ENCODE measurements around the gene LGR4.

LGR4 gene

GRCh38 chr11:27485930-27486773, 13.6 kb upstream of the LGR4 start:
- no peak for DNase-seq

DNA sequence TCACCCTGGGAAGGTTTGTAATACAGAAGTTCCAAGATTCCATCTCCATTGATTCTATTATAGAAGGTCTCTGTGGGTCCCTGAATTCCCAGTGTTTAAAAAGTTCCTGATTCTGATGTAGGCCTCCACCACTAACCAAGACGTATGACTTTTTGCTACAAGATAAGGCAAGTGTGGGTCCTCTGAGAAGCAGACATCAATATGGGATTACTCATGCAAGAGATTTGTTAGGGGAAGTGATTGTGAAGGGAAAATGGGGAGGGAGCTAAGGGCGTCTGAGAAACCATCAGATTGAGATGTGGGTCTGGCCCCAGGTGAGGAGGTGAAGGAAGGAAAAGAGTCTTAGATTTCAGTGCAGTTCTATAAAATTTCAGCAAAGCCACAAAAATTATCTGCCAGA, 10.2 kb upstream of the LGR4 start:
- no peak for DNase-seq

GRCh38 chr11:27481992-27482391, 9.4 kb upstream of the LGR4 start:
- no peak for DNase-seq

DNA sequence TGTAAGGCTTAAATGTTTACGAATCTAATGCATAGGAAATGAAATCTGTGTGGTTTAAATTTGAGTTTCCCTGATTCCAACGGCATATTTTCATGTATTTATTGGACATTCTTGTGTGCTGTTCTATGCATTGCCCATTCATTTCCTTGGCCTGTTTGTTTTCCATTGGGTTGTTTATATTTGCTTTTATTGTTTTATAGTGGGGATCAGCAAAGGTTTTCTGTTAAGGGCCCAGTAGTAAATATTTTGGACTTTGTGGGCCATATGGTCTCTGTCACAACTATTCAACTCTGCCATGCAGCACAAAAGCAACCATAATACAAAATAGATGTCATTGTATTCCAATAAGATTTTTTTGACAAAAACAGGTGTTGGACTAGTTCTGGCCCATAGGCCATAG, 5.2 kb upstream of the LGR4 start:
- no peak for DNase-seq

- DNase-seq = no peak
Measured at GRCh38 chr11:27477243-27477642, 4.7 kb upstream of the LGR4 start.

- DNase-seq = no peak
Measured at GRCh38 chr11:27475622-27476021, 3.0 kb upstream of the LGR4 start.

- no peak for DNase-seq
Measured at GRCh38 chr11:27473017-27473406, 422 bp upstream of the LGR4 start.

DNA sequence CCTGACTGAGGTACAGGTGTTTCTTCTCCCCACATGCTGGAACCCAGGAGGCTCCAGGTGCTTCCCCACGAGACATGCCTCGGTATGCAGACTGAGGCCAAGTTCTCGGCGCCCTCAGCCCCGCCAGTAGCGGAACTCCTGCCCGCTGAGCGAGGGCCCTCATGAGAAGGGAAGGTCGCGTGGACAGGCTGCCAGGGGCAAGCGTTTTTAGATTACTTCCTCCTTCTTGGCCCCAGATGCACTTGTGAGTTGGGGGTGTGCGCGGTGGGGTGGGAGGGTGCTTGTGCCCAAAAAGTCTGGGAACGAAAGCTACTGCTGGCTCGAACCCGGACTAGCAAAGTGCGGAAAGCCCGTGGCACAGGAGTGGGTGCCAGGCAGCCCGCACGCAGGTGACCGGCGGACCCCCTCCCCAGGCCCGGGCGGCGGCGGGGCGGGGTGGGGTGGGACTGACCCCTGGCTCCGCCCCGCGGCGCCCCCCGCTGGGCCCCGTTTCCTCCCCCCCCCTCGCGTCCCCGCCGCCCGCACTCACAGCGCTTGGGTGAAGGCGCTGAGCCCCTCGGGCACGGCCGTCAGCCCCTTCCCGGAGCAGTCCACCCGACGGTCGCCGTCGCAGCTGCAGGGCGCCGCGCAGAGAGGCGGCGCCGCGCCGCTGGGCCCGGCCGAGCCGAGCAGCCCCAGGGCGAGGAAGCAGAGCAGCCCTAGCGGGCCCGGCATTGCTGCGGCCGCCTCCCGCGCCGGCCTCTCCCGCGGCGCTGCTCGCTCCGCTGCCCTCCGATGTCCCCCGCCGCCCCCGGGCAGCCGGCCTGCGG, 797 bp downstream of the LGR4 start:
- DNase-seq = peak; percentile 68

DNA sequence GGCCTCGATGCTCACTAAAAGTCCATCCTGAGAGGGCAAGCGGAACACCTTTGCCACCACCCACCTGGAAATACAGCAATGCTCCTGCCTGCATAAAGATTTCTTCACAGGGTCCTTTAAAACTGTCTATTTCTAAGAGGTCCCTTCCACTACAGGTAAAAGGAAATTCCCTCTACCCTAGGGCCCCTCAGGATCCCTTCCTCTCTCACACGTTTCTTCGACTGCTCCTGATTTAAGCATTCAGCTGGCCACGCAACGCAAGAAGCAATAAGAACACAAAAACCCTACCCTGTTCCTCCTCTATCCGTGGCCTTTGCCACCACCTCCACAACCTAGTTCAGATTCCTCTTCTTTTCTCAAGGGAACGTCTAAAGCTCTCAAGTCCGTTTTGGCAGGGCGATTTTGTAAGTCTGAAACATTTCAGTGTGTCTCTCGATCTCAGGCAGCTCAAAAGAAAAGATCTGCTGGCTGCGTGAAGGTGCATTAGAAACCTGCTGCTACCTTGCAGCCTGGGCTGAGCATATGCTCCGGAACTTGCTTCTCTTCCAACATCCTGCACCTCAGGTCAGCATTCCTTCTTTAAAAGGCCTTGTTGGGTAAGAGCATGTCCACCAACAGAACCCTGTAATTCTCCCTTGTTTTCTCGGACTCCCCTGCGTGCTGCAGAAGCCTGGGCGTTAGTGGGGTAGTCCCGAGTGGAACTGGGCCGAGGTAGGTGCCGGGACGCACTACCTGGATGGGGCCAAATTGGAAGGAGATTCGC, 1.6 kb downstream of the LGR4 start:
- DNase-seq = no peak

- no peak for DNase-seq
Measured at GRCh38 chr11:27470166-27470565, 2.4 kb downstream of the LGR4 start.

- DNase-seq = no peak
Measured at GRCh38 chr11:27468995-27469695, 3.4 kb downstream of the LGR4 start.

GRCh38 chr11:27468209-27468994, 4.2 kb downstream of the LGR4 start:
- no peak for DNase-seq

DNA sequence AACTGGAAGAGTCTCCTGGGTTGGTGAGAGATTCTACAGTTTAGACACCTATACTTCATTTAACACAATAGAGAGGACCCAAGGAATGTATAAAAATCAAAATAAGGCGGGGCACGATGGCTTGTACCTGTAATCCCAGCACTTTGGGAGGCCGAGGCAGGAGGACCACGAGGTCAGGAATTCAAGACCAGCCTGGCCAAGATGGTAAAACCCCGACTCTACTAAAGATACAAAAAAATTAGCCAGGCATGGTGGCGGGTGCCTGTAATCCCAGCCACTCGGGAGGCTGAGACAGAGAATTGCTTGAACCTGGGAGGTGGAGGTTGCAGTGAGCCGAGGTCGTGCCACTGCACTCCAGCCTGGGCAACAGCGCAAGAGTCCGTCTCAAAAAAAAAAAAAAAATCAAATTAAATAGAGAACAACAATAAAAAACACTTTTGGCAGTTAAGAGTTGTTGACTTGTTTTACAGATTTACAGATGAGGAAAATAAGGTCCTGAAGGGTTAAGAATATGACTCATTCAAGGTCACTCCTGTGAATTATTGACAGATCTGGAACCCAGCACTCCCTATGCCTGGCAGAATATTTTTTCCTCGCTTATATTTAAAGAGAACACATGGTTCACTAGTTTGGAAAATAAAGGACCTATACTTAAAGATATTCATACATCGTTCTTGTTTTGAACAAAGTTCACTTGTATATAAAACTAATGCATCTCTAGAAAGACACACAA, 5.2 kb downstream of the LGR4 start:
- no peak for DNase-seq

DNA sequence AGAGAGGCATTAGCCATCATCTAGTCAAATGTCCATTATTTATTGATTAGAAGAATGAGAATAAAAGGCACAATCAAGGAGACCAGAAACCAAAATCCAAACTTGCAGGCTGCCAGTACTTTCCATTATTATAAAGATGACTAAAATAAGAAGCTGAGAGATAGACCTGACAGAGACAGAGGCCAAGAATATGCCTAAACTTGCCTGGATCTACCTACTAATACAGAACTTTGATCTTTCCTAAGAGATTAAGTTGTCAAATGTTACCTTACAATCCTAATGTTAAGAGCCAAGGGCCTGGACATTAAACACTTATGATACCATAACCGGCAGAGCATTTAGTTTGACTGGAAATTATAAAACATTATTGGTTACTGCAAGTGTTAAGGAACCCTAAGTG, 6.2 kb downstream of the LGR4 start:
- DNase-seq = no peak

DNA sequence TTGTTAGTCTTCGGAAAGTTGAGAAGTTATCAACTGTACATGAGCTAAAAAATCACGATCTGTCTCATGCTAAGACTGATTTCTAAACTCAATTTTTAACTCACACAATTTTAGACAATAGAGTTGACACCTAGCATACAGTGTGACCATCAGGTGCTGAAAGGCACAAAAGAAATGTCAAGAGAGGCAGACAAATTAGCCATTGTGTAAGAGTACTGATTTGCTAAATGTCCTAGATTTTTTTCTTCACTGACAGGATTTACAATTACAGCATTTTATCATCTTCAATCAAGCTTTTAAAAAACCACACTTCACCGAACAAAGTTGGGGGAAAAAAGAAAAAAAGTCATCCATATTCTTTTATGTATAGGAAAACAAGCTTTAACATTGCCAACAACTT, 7.0 kb downstream of the LGR4 start:
- no peak for DNase-seq

DNA sequence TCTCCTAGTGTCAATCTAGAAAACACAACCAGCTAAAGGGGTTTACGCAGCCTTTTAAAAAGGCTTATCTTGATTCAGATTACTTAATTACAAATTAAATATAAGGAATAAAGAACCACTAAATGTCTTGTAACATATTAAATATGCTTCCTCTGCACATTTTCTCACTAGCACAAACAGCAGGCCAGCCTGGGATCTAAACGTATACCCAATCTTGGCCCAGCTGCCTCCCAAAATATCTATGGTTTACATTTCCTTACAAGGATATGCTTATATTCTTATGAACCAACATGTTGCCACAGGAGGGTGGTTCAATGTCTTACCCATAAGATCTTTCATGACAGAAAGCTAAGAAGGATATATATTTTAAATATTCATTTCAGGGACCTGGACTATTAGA, 7.7 kb downstream of the LGR4 start:
- no peak for DNase-seq

- no peak for DNase-seq
Measured at GRCh38 chr11:27464289-27464696, 8.3 kb downstream of the LGR4 start.

DNA sequence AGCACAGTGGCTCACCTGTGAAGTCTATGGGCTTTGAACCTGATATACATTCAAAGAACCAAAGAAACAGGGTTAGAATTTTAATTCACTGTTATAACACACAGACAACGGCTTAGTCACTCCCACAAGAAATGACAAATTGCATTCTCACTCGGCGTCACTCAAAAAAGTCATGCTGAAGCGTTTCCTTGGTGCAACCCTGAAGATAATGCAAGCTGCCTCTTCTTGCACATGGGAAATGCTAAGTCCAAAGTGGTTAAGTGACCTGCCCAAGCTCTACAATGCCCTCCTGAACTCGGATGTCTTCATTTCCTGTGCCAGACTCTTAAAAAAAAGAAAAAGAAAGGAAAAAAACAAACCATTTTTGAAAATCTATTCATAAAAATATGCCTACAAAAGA, 10.0 kb downstream of the LGR4 start:
- DNase-seq = no peak

DNA sequence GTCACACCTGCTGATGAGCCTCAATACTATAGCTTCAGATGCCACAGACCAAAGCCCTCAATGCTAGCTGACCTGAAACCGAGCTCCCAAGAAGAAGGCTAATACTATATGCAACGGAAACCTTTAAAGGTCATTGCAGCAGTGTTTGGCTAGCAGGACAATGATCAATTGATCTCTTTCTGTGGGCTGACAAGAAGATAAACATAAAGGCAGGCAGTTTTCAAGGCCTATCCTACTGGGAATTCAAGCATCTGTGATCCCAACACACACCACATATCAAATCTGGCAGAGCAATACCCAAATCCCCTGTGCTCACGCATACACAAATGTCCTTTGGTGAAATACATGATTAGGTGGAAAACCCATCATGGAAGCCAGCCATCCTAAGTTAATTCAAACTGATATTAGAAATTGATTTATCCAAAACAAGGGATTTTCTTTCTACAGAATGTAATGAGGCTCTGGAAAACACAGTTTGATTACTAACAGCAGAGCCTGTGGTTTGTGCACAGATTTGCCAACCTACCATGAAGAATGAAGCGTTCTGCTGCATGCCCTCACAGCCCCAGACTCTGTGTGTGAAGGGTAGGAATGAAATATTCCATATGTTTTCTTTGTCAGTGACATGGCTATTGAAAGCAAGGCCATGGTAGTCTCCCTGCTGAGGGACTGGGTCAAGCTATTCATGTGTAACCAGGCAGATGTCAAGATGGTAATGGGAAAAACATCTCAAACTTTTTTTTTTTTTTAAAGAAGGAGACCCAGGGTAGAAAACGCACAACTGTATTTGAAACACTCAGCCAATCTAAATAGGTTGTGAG, 12.2 kb downstream of the LGR4 start:
- no peak for DNase-seq

GRCh38 chr11:27459191-27459590, 13.4 kb downstream of the LGR4 start:
- DNase-seq = no peak

All from activated CD8-positive, alpha-beta memory T cell treated with anti-CD3 and anti-CD28 coated beads for 24 hours (primary cell).